Cerebellar cortex (tissue), 1 donor: ENCODE measurements around the gene ZSCAN9.

Source experiments
- DNase-seq: peaks from one replicate; pipeline ENCODE4 v3.0.0-alpha.2; 2015; ENCODE audit warnings: low spot score

Gene ZSCAN9

DNA sequence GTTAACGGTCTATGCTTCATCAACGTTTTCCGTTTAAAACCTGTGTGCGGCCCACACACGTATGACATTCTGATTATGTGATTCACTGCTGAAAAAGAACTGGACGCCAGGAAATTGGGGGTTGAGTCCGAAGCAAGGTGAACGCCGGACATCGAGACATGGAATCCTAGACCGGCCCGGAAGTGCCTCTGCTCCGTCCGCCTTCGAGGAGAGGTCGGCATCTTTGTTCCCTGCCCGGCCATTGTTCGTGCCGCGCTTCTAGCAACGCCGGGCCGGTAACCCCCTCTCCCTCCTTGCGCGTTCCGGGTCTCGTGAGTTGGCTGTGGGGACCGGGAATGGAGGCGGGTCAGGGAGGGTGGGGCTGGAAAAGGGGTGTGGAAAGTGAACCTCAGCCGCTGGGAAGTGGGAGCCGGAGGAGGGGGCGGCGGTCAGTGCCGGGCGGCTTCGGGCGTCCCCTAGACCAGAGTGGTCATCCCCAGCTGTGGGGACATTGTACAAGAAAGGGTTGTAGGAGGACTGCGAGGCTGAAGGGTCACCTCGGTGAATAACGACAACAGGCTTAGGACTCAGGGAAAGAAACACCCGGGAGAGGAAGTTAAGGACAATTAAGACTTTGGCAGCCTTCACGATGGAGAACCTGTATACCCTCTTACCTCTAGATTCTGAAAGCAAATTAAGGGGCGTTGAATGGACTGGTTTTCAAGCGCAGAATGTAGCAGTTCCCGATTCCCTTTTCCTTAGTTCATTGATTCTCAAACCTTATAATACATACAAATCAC is at the start of gene ZSCAN9:
Gene ZSCAN9 (plus strand): TSS at position 220 of the 779 bp plus-strand sequence. CDS start 1,810 bp downstream, outside the sequence.
- DNase-seq, result peak; percentile 93

DNA sequence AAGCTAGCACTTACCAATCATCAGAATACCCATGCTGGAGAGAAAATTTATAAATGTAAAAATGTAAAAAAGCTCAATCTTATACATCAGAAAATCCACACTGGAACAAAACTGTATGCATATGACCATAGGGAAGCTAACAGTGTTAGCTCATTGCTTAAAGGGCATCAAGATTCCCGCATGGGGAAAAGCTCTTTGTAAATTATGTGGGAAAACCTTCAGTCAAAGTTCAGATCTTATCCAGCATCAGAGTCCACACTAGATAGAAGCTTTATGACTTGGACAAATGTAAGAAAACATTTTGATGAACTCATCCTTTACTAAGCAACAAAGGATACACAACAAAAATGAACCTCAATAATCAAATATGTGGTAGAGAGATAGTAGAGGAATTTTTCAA is 48.7 kb upstream of the ZSCAN9 start:
- no peak for DNase-seq

DNA sequence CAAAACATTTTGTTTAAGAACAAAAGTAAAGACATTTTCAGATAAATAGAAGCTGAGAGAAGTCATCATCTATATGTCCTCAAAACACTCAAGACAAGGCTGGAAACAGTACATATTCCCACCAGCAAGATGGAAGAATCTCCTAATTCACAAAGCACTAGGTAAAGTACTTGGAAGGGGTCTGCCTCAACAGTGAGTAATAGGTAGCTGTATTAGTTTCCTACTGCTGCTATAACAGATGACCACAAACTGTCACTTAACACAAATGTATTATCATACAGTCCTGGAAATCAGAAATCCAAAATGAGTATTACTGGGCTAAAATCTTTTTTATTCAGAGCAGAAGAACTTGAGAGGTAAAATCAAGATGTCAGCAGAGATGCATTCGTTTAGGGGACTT is 42.8 kb upstream of the ZSCAN9 start:
- DNase-seq, result no peak

DNA sequence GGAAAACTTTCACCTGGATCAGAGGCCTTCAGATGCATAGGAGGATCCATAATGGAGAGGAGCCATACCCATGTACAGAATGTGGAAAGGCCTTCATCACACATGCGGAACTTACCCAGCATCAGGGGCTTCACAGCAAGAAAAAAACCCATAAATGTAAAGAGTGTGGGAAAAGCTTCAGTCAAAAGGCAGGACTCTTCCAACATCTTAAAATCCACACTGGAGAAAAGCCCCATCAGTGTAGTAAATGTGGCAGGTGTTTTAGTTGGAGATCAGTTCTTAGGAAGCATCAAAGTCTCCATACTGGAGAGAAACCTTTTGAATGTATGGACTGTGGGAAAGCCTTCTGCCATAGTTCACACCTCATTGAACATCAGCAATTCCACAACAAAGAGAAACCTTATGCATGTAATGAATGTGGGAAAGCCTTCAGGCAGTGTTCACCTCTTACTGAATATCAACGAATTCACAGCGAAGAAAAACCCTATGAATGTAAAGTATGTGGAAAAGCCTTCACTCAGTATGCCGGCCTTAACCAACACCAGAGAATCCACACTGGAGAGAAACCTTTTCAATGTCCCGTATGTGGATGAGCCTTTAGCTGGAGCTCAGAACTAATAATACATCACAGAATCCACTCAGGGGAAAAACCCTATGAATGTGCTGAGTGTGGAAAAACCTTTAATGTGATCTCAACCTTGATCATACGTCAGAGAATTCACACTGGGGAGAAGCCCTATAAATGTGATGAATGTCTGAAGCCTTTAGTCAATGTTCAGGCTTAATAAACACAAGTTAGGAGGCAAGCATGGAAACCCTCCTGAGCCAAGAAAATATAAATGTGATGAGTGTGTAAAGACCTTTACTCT is 36.7 kb upstream of the ZSCAN9 start:
- DNase-seq, result no peak

DNA sequence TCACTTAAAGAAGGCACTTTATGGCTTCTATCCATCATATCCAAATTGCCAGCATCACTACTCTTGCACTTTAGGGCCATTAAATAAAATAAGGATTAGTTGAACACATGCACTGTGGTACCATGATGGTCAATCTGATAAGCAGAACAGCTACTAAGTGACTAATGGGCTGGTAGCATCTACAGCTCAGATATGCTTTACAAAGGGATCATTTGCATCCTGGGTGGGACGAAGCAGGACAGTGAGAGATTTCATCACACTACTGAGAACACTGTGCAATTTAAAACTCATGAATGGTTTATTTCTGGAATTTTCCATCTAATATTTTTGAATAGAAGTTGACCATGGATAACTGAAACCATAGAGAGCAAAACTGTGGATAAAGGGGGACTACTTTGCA is 25.1 kb upstream of the ZSCAN9 start:
- DNase-seq, result no peak

DNA sequence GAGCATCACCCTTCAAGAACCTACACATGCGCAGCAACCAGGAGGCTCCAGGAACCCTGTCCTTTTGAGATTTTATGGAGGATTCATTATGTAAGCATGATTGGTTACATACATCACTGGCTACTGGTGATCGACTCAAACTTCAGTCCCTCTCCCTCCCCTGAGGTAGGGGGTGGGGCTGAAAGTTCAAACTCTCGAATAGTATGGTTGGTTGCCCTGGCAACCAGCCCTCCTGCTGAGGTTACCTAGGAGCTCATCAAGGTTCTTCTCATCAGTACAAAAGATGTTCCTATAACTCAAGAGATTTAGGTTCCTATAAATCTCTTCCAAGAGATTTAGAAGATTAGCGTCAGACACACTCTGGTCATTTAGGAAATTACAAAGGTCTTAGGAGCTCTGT is 21.9 kb upstream of the ZSCAN9 start:
- DNase-seq, result no peak

DNA sequence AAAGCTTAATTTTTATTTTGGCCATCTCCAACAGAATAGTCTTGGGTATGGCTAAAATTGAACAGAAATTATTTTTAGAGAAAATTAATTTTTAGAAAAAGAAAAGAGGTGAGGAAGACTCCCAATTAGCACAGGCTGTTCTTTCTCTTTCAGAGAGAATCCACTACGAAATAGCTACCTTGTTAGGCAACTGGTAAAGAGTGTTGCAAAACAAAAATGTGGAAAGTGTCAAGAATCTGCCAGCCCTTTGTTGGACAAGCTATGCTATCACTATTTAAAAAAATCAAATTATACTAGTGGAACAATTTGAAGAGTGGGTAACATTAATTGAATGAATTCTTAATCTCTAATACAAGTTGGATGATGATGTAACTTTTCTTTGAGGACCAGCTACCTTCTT is 19.2 kb upstream of the ZSCAN9 start:
- no peak for DNase-seq

DNA sequence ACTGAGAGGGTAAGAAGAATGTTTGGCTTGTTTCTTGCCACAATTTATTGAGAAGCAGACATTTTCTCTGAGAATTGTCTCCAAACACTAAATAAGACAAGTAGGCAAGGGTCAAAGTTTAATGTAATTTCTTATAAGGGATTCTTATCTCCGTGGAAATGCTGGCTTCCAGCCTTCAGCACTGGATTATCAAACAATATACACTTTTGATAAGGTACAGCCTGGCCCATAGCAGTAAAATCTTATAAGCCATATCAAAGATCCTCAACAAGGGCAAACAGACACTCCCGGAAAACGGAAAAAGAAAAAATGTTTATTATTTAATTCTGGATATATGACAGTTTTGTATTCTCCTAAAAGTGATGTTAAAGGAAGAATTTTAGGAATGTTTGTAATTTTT is 18.5 kb upstream of the ZSCAN9 start:
- DNase-seq, result no peak

DNA sequence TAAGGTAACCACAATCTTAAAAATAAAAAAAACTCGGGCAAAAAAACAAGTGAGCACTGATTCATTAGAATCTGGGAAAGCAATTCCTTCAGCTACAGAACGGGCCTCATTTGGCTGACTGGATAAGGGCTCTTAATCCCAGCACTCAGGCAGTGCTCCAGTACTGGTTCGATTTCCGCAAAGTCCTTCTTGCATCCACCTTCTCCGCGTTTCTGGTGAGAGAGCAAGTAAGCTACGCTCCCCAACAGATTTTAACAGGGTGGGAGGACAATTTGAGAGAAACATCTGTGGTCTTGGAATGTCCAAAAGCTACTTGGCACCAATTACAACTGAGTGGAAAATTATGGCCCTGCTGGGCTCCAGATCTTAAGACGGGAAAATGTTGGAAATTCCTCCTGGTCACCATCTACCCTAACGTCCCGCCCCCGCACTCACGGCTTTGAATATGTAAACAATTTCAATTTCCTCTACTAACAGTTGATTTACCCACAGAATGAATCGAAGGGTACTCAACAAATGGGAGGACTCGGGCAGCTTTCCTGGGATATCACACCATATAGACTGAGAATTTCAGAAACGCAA is 18.1 kb upstream of the ZSCAN9 start:
- no peak for DNase-seq

DNA sequence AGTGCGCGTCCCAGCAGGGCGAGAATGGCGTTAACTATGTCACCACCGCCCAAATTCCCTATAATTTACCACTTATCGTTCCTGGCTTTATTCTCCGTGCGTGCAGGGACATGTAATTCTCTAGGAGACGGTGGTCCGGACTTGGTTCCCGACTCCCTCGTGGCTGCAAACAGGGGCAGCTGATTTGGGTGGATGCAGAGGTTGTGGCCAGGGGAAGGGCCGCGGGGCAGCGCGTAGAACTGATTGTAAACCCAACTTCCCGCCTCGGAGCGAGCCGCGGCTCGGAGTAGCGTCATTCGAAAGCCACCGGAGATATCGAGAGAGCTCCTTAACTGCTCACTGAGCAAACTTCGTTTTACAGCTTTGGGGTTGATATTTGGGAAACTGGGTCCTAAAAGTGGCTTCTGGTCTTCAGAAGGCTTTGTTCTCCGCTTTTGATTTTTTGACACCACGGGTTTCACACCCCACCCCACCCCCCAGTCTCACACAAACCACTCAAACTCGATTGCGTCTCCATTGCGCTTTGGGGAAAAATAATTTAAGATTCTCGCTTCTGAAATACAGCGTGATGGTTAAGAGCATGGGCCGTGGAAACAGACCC is 17.5 kb upstream of the ZSCAN9 start:
- DNase-seq, result no peak

DNA sequence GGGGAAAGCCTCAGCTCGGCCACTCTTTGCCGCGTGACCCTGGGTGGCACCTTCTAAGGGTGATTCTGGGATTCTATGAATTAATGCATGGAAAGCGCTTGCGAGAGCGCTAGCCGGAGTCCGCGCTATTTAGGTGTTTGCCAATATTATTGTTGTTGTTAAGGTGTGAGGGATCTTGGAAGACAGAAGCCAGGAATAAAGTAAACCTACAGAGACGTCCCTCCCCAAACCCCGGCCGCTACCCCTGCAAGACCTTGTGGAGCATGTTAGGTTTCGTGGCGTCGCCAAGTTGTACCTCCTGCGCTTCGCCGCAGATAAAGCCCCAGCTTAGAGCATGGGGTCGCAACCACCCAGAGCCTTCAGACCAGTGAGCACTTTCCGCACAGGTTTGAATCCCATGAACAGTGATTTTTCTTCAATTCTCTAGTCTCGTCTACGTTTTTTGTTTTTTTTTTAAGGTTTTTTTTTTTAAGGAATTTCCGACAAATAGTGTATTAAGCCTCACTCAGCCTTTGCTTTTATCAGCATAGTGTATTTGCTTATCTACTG is 16.9 kb upstream of the ZSCAN9 start:
- no peak for DNase-seq

DNA sequence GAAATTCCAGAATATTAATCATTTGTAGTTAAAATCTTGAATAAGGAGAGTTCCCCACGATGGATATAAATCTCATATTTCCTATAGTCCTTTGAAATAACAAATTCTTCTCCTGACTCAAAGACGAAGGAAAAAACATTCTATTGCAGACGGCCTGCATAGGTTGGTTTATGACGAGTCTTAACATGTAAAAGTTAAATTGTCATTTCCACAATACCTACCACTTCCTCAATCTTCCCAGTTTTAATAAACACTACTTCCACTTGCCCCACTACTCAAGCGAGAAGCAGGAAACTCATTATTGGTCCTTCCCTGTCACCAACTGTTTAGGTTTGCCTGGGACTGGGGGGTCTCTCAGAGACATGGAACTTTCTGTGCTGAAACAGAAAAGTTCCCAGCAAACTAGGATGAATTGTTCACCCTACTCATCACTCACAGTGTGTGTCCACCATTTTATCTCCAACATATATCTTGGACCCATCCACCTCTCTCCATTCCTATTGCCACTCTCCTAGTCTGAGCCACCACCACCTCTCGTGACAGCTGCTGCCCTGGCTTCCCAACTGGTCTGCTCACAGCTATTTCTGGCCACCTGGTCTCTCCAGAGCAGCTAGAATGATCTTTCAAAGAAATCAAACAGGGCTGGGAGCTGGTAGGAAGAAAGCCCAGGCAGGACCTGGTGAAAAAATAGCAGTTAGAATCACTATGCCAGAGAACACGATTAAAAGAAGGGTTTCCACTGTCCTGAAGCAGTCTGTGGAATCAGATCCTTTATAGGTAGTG is 15.1 kb upstream of the ZSCAN9 start:
- DNase-seq, result no peak

DNA sequence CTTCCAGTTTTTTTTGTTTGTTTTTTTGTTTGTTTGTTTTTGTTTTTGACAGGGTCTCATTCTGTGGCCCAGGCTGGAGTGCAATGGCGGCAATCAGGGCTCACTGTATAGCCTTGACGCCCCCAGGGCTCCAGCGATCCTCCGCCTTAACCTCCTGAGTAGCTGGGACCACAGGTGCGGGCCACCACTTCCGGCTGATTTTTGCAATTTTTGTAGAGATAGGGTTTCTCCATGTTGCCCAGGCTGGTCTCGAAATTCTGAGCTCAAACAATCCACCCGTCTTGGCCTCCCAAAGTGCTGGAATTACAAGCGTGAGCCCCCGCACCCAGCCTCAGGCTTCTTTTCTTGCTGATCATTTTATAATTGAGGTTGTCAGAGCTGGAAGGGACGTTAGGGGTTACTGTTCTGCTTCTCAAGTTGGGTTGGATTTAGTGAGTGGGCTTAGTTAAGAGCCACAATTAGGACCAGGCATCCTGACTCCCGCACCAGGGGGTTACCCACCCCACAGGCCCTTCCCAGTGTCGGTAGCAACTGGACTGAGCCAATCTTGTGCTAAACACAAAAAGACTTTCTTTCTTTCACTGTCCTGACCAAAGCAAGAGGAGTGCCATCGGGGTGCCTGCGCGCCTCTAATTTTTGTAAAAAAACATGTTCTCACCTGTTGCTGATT is 13.1 kb upstream of the ZSCAN9 start:
- peak; percentile 8 for DNase-seq

DNA sequence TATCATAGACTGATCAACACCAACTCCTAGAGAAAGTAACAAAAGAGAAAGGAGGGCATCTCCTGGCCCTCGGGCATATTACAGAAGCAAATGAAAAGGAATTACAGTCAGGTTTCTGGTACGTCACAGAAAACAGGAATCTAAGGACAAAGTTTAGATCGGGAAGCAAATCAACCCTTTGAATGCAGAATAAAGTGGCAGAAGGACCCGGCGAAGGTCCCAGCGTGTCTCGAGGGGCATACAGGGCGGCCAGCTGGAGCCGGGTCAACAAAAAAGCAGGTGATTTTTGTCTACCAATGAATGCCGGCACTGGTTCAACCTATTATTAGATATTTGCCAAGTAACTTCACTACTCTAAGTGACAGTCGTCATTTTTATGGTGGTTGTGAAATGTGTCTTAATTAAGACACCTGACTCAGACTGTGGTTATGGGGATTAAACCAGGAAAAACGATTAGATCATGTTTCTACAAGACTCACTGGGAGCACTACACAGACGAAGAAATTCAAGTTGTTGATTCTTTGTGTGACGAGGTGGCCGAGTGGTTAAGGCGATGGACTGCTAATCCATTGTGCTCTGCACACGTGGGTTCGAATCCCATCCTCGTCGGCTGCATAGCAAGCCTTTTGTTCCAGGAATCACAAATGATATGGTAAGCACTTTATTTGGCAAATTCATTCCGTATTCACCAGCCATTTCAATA is 12.4 kb upstream of the ZSCAN9 start:
- peak; percentile 71 for DNase-seq

DNA sequence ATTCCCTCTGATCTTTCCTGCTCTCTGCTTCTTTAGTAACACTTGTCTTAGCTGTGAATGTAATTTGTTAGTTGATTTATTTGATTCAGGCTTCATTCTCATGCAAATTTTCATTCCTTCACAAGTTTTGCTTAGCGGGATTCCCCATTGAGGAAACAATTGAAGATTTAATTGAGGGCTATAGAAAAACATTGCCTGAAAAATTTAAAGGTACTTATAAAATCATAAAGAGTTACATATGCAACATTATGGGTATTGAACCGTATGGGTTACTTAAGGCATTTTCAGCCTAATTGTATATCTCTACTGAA is 11.9 kb upstream of the ZSCAN9 start:
- no peak for DNase-seq

DNA sequence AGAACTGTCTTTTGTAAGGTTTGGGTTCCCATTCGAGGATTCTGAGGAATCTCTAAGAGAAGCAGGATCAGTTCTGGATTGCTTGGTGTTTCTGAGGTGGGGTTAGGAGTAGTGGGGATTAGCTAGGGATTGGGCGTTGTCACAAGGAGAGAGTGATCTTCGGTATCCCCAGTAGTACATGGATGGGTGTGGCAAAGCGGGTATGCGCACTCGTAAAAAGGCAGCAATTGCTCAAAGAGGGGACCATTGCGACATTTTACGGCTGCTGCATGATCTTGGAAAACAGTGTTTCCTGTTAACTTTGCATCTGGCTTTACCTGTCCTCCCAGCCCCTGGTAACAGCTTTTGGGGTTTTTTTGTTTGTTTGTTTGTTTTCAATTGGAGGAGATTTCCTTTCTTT is 9.7 kb upstream of the ZSCAN9 start:
- DNase-seq, result no peak

DNA sequence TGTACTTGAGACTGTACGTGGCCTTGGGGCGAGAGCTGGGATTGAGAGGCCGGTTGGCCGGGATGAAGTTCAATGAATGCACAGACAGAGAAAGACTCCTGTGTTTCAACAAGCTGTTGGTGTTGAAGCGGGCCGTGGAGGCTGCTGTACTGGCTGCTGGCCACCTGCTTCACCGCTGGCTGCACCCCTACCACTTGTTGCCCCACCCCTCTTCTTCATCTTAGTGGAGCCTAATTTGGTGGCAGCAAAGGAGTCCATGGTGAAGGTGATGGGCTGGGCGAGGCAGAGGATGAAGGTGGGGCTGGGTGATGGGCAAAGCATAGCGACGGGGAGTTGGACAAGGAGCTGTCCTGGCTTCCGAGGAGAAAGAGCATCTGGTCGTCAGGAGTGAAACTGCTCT is 7.2 kb upstream of the ZSCAN9 start:
- no peak for DNase-seq

DNA sequence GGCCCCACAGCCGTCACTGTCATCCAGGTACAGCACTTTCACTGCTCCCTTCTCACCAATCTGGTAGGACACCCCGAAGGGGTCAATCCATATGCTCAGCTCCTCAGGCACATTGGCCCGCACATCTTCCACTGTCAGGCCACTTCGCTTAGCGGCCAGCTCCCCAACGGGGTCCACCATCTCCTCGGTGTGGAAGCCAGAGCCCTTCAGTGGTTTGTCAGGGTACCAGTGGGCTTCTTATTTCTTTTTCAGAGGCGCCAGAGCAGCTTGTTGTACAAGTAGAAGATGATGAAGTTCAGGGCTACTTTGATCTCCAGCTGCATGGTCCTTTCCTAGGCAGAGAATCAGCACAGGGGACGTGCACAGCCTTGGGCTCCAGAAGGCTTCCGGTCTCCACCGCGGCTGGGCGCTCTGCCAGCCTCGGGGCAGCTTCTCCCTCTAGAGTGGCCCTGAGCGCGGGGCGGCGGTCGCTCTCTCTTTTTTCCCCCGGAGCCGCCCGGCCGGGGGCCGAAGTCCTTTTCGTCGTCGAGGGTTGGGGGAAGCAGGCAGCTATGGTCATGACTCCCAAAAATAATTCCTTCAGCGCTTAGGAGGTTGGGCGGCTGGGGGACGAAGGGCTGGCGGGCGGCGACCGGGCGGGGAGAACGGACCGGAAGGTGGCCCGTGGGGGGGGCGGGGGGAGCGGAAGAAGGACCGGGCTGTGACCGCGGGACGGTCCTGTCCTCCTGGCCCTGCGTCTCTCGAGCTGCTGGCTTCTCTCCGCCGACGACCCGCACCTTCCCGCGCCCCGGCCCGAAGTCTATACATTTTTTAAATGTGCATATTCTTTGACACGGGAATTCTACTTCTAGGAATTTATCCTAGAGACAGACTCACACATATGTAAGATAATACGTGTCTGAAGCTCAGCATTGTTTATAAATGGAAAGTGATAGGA is 6.5 kb upstream of the ZSCAN9 start:
- peak; percentile 60 for DNase-seq
